ENCODE measurements around the gene BCLAF1.

BCLAF1 gene
- 348 to 819 (median 422) reads per million in 3 experiments for total RNA-seq

GRCh38 chr6:136289579-136290409 is at the start of gene BCLAF1:
BCLAF1 (minus strand) TSS chr6:136289846; CDS start chr6:136279866, 9,980 bp downstream.
- DNase-seq: peak; percentile 100

- DNase-seq: no peak
Observed at GRCh38 chr6:136338486-136338885, 48.8 kb upstream of the BCLAF1 start.

GRCh38 chr6:136337606-136338005 is 48.0 kb upstream of the BCLAF1 start:
- DNase-seq: no peak

GRCh38 chr6:136337121-136337520 is 47.5 kb upstream of the BCLAF1 start:
- no peak for DNase-seq

GRCh38 chr6:136335736-136336363 is 46.2 kb upstream of the BCLAF1 start:
- no peak for DNase-seq

- DNase-seq: no peak
Observed at GRCh38 chr6:136334853-136335252, 45.2 kb upstream of the BCLAF1 start.

- DNase-seq: no peak
Observed at GRCh38 chr6:136334465-136334846, 44.8 kb upstream of the BCLAF1 start.

GRCh38 chr6:136333824-136334464 is 44.3 kb upstream of the BCLAF1 start:
- no peak for DNase-seq

GRCh38 chr6:136331461-136331860 is 41.8 kb upstream of the BCLAF1 start:
- DNase-seq: no peak

GRCh38 chr6:136330634-136331033 is 41.0 kb upstream of the BCLAF1 start:
- DNase-seq: no peak

- DNase-seq: no peak
Observed at GRCh38 chr6:136326038-136326553, 36.5 kb upstream of the BCLAF1 start.

GRCh38 chr6:136324686-136325380 is 35.2 kb upstream of the BCLAF1 start:
- no peak for DNase-seq

GRCh38 chr6:136323431-136324112 is 33.9 kb upstream of the BCLAF1 start:
- DNase-seq: no peak

GRCh38 chr6:136319732-136320131 is 30.1 kb upstream of the BCLAF1 start:
- no peak for DNase-seq

- DNase-seq: no peak
Observed at GRCh38 chr6:136318676-136319075, 29.0 kb upstream of the BCLAF1 start.

GRCh38 chr6:136317971-136318370 is 28.3 kb upstream of the BCLAF1 start:
- no peak for DNase-seq

GRCh38 chr6:136317021-136317694 is 27.5 kb upstream of the BCLAF1 start:
- DNase-seq: peak; percentile 63

GRCh38 chr6:136315594-136315993 is 25.9 kb upstream of the BCLAF1 start:
- DNase-seq: no peak

GRCh38 chr6:136312975-136313374 is 23.3 kb upstream of the BCLAF1 start:
- DNase-seq: no peak

- no peak for DNase-seq
Observed at GRCh38 chr6:136309729-136310311, 20.2 kb upstream of the BCLAF1 start.

GRCh38 chr6:136309171-136309570 is 19.5 kb upstream of the BCLAF1 start:
- DNase-seq: no peak
